Measurements from ENCODE around the gene SP6.

- no peak for TF ChIP-seq CTCF (IDR thresholded peaks at IDR 0.05)
- TF ChIP-seq POLR2AphosphoS5 (IDR thresholded peaks at IDR 0.05): no peak
These were observed 18.2 kb upstream of the SP6 start for GRCh38 chr17:47869114-47869513.
